Measurements from ENCODE around the gene LASP1NB.
"Not testable (repeated sequence)": the region's sequence is repeated elsewhere in the genome, so short reads cannot be mapped to it uniquely, and the experiment has no call there.

Gene LASP1NB

DNA sequence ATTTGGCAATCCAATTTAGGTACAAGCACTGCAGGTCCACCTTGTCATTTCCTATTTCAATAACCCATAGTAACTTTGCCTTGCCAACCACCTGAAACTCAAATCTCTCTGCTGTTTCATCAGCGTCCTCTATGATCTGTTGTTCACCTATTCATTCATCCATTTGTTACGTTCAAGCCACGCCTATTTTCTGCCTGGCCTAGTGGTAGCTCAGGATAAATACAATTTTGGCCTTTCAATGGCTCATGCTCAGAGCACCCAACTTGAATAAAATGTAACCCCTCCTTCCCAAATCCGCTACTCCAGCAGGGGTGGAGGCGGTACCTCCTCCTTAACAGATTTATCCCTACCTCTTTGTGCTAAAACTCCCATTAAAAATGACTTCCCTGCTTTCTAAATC is 45.4 kb downstream of the LASP1NB start:
- H3K27ac ChIP-seq, result no peak overlapping the region
- TF ChIP-seq CTCF (conservative IDR thresholded peaks at IDR 0.05), result no peak; the same call in 1 of the 2 replicates
- TF ChIP-seq ZFX (IDR thresholded peaks at IDR 0.05), result no peak

DNA sequence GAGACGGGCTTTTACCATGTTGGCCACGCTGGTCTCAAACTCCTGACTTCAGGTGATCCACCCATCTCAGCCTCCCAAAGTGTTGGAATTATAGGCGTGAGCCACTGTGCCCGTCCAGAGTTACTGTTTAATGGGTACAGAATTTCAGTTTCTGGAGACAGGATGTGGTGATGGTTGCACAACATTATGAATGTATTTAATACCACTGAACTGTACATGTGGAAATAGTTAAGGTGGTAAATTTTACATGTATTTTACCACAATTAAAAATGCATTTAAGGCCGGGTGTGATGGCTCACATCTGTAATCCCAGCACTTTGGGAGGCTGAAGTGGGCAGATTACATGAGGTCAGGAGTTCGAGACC is 50.8 kb downstream of the LASP1NB start:
- H3K27ac ChIP-seq, result not testable (repeated sequence)

DNA sequence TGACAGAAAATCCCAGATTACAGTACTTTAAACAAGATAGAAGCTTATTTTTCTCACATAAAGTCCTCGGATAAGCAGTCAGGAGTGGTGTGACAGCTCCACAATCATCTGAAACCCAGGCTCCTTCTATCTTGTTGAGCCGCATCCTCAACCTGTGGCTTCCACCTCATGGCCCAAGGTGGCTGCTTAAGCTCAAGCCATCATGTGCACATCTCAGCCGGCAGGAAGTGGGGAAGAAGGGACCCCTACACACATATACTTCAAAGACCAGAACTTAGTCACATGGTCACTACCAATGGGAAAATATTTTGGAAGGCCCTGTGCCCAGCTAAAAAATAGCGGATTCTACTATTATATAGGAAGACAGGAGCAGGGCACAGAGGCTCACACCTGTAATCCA is 52.8 kb downstream of the LASP1NB start:
- TF ChIP-seq ZFX (IDR thresholded peaks at IDR 0.05) (no peak), CTCF (conservative IDR thresholded peaks at IDR 0.05) (no peak)
- H3K27ac ChIP-seq, result no peak overlapping the region
